ENCODE data around the gene PSMB5.

Gene PSMB5

GRCh38 chr14:23034498-23035302, at the start of gene PSMB5:
Gene PSMB5, minus strand, starts transcription at chr14:23034900. Its CDS starts 19 bp downstream, at chr14:23034881.
- peak; percentile 83 for FAIRE-seq

- no peak for FAIRE-seq
Measured at GRCh38 chr14:23080474-23080873, 45.8 kb upstream of the PSMB5 start.

GRCh38 chr14:23079716-23080115, 45.0 kb upstream of the PSMB5 start:
- no peak for FAIRE-seq

GRCh38 chr14:23078692-23079116, 44.0 kb upstream of the PSMB5 start:
- FAIRE-seq, result no peak

- no peak for FAIRE-seq
Measured at GRCh38 chr14:23077962-23078361, 43.3 kb upstream of the PSMB5 start.

DNA sequence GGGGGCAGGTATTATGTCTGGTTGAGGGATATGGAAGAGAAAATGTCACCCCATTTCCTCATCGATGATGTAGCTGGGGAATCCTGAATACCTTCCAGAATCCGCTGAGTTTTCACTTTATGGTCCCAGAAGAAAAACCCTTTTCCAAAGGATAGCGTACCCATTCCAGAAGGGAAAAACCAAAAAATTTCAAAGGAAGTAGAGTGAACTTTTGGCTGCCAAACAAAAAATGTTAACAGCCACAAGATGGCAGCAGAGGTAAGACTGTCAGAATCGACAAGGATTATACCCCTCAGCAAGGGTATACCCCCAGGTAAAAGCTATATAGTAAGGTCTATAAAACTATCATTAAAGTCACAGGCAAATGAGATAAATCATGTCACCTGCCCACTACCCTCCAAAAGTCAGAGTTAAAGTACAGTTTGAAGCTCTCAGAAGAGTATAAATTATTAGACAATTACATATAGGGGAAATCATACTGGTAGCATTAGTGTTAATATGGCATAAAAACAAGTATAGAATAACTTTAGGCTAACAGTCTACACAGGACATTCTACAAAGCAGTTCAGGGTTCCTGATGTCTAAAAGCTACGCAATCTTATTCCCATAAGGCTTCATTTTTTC, 42.2 kb upstream of the PSMB5 start:
- FAIRE-seq, result peak; percentile 40

DNA sequence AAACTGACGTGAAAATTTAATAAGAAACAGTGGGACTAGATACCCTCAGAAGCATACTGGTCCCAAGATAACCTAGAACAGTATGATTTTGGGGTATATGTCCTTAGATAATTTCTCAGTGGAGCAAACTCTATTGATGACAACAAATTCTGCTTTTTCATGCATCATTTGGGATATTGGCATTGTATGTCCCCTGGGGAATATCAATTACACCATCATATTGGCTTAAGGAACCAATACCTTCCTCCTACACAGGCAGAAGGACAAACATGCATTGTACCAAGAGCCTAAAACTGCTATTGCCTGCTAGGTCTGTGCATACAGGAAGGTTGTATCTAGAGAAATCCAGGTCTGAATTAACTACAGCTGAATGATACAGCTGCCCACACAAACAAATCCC, 40.2 kb upstream of the PSMB5 start:
- FAIRE-seq, result no peak

- no peak for FAIRE-seq
Measured at GRCh38 chr14:23071921-23072539, 37.3 kb upstream of the PSMB5 start.

DNA sequence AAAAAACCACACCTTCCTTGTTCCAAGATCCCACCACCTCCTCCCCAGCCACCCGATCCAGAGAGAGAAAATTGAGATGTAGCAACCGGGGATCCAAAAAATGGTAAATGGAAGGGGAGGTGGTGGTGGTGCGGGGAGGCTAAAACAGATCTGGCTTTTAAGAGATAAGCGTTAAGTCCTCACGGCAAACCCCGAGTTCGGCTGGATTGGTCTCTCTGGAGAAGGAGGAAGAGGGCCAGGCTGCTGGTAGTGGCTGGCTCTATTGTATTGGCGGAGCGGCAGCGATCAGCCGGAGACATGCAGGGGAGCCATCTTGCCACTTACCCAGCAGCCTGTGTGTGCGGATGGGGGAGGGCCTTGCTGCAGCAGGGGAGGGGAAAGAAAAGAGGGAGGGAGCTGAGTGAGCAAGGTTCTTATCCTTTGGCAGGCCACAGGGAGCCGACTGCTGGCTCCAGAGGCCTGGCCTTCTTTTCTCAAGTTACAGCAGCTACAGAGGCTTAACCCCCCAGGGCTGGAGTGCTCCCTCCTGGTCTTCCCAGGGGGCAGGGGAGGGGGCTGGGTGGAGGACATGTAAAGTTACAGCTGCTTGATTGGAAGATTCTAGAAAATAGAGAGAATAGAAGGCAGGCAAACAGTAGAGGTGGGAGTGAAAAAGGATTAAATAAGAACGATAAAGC, 36.7 kb upstream of the PSMB5 start:
- FAIRE-seq, result no peak

DNA sequence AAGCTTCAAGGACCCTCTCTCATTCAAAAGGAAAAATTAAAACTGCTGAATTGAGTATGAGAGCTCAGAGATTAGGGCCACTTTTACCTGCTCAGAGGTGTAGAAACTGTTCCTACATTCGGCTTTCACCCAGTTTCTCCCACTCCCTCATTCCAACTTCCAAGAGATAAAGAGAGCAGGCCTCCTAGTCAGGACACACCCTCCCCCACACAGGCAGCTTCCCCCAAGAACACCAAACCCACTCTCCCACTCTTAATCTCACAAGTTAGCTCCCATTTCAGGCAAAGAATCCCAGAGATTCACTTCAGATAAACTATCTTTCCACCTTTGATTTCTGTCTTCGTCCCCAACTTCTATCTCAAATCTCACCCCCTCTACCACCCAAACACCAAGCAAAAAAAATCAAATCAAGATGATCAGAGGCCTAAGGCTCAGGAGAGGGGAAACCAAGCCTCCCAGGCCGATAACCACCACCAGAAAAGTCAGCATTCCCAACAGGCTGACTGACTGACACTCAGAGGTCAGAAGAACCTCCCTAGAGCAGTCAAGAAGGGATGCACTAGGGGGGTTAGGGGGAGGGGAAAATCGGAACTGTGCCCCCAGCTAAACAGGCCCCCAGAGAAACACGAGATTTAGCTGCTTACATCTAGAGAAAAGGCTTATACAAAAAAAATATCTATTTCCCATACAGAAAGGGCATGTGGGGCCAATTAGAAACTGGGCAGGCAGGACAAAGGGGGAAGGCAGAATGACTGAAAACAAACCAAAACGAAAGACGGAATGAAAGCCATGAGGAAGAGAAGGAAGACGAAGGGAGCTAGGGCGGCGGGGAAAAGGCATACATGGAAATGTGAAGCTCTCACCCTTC, 35.8 kb upstream of the PSMB5 start:
- FAIRE-seq, result no peak

- FAIRE-seq, result no peak
Measured at GRCh38 chr14:23069413-23069806, 34.7 kb upstream of the PSMB5 start.

DNA sequence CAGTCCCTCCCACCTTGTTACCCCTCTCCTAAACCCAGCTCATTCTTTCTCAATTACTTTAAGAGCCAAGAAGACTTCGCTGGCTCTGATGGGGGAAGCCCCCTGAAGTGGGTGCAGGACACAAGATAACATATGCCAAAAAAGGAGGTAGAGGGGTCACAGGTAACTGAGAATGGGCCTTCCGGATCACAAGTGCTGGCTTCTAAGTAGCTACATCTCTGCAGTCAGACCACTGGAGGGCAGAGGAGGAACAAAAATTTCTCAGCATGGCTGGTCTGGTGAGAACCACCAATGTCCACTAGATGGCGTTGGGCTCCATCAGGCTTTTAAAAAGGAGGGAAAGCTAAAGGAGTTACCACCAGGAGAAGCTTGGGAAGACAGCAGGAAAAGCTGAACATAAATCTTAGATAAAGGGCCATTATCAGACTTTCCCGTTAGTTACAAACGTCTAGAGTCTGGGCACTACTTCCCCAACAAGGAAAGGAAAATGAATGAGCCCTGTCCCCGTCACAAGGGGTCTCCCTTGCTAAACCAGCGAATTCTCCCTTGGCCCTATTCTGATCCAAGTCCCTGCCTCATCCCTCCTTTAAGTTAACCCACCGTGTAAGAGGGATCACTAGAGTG, 34.2 kb upstream of the PSMB5 start:
- FAIRE-seq, result peak; percentile 92

DNA sequence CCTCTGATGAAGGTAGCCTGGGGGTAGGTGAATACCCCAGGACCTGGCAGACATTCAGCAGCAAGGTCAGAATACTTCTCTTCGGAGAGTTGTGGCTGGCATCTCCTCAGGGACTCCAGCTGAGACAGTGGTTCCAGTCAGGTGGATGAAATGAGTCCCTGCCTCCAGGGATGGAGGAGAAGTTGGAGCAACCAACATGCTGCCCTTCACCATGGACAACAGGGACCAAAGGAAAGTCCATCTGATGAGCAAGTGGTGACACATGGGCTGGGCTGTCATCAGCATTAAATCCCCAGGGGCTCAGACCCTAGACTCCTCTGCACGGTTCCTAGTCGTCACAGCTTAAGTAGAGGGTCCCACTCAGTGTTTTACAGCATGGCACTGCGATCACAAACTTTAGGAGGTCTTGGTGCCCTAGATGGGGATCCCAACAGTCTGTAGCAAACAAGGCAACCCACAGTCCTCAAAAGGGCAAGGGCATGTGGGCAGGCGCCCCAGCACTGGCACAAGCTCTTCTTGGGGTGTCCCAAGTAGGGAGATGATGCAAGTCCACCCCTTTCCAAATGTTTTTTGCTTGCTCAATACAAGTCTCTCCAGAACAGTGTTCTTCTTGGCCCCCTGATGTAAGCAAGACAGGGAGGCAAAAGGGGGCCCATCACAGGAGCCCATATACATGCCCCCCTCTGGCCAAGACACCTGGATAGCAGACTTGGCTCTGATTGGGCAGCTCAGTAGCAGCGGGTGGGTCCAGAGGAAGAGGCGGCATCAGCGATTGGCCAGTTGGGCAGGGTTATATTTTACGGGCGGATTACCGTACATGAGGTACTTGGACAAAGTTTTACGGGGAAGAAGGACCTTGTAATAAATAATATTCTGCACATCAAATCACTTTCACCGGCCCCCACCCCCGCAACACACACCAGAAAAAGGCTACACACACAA, 33.4 kb upstream of the PSMB5 start:
- no peak for FAIRE-seq

GRCh38 chr14:23066855-23067744, 32.4 kb upstream of the PSMB5 start:
- no peak for FAIRE-seq

- FAIRE-seq, result no peak
Measured at GRCh38 chr14:23066368-23066767, 31.7 kb upstream of the PSMB5 start.

GRCh38 chr14:23063601-23064000, 28.9 kb upstream of the PSMB5 start:
- no peak for FAIRE-seq

GRCh38 chr14:23062002-23062401, 27.3 kb upstream of the PSMB5 start:
- no peak for FAIRE-seq

- FAIRE-seq, result no peak
Measured at GRCh38 chr14:23060536-23061260, 26.0 kb upstream of the PSMB5 start.

Data from A204.1 (cell line).